DMS 273 (cell line): ENCODE data around the gene SMTN.
"Not testable (repeated sequence)": the region's sequence is repeated elsewhere in the genome, so short reads cannot be mapped to it uniquely, and the experiment has no call there.

ENCODE experiments used
- DNase-seq: peaks from one replicate; lab custom pipeline; 2025; ENCODE audit not compliant: unreplicated experiment; lab: John Stamatoyannopoulos, UW

SMTN gene

DNA sequence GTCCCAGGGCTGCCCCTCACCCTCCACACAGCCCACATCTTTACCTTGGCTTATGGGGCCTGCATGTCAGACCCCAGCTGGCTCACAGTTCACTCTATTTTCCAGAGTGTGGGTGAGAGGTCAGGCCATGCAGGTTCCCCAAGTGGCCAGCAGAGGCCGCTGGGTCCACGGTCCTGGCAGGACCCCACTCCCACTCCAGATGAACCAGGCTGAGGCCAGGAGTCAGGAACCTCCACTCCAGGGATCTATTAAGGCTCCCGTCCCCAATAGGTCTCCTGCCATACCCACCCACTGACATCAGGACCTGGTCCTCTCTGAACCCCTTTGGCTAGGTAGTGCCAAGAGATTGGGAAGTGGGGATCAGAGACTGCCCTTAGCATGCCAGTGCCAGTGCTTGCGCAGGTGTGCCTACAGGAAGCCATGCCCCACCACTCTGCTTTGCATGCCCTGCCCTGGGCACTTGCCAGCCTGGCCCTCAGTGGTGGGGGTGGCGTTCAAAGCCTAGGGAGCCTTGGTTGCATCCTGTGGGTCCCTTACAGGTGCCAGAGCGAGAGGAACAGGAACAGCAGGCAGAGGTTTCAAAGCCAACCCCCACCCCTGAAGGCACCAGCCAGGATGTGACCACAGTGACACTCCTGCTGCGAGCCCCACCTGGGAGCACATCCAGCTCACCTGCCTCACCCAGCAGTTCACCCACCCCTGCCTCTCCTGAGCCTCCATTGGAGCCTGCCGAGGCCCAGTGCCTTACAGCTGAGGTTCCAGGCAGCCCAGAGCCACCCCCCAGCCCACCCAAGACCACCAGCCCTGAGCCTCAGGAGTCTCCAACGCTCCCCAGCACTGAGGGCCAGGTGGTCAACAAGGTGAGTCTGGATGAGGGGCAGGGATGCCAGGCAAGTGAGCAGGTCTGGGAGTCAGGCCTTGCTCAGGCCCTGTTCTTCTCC, 8.3 kb downstream of the SMTN start:
- peak; percentile 73 for DNase-seq

DNA sequence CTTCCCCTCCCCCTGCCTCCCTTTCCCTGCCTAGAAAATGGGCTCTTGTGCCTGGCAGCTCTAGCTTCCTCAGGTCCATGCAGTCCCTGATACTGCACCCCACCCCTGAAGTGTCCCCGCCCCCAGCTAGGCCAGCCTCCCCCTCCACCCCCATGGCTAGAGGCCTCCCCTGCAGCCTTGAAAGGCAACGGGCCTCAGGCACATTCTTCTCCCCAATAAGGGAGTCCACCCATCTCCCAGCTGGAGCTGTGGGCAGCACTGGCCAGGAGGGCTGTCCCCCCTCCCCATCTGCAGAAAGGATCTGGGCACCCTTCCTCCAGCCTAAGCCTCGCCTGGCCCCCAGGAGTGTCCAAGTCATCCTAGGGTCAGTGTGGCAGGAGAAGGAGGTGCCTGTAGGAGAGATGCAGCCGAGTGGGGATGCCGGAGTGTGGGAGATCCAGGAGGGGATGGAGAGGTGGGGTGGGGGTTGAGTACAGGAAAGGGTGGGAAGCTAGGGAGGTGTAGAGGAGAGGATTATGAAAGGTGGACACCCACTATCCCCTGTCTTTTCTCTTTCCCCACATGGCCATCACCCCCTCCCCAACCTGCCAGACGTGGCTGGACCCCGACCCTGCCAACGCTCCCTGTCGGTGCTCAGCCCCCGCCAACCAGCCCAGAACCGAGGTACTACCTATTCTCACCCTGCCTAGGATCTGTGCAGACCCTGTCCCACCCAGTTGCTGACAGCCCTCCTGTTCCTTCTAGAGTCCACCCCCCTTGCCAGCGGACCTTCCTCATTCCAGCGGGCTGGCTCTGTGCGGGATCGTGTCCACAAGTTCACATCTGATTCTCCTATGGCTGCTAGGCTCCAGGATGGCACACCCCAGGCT, 9.3 kb downstream of the SMTN start:
- no peak for DNase-seq

DNA sequence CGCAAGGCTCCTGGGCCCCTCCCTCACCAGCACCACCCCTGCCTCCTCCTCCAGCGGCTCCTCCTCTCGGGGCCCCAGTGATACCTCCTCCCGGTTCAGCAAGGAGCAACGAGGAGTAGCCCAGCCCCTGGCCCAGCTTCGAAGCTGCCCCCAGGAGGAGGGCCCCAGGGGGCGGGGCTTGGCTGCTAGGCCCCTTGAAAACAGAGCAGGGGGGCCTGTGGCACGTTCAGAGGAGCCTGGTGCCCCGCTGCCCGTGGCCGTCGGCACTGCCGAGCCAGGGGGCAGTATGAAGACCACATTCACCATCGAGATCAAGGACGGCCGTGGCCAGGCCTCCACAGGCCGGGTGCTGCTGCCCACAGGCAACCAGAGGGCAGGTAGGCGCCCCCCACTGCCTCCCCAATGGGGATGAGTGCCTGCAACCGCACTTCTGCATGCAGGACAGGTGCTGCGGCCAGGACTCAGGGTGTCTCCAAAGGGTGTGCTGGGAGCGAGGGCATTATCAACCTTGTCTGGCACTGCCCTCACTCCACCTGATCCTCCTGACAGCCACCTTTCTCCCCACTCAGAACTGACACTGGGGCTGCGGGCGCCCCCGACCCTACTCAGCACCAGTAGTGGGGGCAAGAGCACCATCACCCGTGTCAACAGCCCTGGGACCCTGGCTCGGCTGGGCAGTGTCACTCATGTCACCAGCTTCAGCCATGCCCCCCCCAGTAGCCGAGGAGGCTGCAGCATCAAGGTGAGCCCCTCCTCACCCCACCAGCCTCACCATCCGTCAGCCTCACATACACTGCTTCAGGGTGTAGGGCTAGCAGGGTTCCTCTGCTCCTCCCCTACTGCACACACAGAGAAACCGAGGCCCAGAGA, 10.2 kb downstream of the SMTN start:
- DNase-seq: no peak

DNA sequence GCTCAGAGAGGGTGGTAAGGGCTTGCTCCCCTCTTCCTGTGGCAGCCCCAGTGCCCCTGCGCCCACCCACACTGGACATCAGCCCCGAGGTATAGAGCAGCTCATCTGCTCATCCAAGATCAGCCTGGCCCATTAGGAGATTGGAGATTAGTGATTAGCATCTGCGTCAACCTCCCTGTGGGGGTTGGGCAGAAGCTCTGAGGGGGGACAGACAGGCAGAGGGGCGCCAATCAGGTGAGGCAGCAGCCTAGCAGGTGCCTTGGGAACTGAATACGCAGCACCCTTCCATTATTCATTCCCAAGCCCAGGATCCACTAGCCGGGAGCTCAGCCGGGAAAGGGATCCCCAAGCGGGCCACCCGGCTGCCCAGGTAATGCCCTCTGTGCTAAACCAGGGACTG, 11.0 kb downstream of the SMTN start:
- DNase-seq: no peak

DNA sequence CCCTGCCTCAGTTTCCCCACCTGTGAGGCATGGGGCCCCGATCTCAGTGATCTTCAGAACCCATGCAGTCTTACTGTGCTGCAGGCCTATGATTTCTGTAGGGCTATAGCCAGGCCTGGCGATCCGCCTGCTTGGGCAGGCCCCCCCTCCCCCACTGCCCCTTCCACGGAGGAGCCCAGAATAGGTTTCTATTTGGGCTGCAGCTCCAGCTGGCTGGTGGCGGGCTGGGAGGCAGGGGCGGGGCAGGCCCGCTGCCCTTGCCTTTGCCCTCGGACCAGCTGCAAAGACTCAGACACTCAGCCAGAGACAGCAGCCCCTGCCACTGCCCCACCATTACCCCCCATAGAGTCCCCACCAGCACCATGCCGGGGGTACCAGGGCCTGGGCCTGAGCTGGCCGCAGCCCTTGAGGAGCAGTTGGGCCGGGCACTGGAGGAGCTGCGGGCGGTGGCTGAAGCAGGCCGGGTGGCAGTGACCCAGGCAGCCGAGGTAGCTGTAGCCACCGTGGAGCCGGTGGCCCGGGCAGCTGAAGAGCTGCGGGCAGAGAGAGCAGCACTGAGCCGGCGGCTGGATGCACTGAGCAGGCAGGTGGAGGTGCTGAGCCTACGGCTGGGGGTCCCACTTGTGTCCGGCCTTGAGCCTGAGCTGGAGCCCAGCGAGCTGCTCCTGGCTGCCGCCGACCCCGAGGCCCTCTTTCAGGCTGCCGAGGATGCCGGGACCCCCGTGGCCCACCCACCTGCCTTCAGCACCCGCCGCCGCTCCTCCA, 12.2 kb downstream of the SMTN start:
- DNase-seq: peak; percentile 80

DNA sequence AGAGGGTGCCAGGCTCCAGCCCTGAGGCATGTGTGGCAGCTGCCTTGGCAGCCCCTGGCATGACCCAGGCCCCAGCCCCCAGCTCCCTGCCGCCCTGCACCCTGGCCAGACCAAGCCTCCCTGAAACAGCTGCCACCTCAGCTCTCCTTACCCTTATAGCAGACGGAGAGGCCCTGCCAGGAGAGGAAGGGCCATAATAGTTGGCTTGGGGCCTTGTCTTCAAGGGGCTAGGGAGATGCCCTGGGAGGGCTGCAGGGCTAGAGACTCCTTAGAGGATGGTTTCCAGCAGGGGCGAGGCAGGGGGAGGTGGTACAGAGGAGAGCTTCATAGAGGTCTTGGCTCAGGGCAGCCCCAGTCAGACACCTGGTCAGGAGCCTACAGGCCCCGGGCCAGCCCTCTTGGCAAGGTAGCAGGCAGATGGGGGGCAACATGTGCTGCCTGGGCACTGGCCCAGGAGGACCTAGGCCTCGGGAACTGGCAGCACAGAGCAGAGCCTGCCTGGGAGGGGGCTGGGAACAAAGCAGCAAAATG, 13.0 kb downstream of the SMTN start:
- peak; percentile 94 for DNase-seq

DNA sequence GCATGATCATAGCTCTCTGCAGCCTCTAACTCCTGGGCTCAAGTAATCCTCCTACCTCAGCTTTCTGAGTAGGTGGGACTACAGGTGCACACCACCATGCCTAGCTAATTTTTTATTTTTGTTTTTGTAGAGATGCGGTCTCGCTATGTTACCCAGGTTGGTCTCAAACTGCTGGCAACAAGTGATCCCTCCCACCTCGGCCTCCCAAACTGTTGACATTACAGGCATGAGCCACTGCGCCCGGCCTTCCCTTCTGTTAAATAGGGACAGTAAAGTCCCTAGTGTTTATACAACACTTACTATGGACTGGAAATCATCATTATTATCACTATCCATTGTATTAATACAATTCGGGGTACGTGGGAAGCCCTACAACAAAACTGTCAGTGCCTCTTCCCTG, 13.6 kb downstream of the SMTN start:
- no peak for DNase-seq

DNA sequence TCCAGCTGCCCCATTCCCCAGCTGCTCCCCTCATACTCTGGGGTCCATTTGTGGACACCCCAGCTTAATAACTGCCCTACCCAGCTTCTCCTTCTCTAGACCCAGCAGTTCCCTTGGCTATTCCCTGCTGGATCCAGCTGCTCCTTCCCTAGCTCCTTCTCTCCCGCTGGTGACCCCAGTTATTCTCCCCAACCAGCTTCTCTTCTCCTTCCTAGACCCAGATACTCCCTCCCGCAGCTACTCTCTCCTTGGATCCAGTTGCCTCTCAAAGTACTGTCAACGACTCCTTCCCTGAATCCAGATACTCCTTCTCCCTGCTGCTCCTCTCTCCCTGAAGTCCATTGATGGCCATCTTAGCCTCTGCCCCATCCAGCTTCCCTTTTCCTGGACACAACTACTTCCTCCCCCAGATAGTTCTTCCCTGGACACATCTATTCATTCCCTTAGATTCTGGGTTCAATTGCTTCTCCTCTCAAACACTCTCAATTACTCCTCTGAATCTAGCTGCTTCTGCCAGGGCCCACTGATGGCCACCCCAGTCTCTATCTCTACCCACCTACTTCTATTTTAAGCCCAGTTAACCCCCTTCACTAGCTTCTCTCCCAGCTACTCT, 14.6 kb downstream of the SMTN start:
- DNase-seq: no peak

DNA sequence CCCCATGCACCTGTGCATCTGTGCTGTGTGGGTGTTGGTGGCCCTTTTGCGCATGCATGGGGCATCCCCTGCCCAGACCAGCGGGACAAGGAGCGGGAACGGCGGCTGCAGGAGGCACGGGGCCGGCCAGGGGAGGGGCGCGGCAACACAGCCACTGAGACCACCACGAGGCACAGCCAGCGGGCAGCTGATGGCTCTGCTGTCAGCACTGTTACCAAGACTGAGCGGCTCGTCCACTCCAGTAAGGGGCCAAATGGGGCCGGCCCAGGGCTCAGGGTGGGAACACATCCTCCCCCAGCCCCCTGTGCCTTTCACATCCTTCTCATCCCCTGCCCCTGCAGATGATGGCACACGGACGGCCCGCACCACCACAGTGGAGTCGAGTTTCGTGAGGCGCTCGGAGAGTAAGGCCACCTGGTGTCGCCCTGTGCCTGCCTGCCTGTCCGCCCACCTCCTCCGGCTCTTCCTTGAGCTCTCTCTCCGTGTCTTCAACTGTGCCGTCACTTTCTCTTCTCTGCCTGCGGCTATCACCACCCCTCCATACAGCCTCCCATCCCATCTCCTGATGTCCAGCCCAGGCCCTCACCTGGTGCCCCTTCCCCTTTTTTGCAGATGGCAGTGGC, 15.7 kb downstream of the SMTN start:
- no peak for DNase-seq

DNA sequence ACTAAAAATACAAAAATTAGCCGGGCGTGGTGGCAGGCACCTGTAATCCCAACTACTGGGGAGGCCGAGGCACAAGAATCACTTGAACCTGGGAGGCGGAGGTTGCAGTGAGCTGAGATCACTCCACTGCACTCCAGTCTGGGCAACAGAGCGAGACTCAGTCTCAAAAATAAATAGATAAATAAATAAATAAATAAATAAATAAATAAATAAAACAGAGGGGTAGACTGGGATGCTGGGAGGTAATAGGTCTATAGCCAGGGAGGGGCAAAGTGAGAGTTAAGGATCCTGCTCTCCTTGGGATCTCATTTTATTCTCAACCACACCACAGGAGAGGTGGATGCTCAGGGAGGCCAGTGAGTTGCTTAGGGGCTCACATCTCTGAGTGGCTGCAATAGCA, 16.4 kb downstream of the SMTN start:
- not testable (repeated sequence) for DNase-seq

DNA sequence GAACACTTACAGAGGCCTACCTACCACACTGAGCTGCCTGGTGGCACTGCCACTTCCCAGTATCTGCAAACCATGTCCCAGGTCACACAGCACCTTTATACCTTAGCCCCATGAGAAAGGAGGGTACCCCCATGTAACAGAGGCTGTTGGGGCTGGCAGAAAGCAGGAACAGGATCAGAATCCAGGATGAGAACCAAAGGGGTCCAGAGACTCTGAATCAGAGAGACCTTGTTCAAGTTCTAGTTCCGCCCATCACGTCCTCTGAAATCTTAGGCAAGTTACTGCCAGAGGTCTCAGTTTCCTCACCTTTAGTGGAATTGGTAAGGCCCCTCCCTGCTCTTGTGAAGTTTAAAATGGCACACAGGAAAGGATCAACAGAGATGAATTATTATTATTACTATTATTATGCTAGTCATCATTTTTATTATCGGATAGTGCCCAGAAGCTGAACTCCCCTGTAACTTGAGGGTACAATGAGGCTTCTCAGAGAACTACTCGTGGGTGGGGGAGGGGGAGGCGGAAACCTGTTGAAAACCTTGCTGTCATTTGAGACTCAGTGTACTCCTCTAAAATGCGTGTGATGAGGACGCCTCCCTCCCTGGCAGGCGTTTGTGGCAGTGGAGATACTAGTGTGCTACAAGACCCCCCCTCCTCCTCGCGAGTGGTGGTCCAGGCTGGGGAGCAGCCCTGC, 17.0 kb downstream of the SMTN start:
- no peak for DNase-seq

DNA sequence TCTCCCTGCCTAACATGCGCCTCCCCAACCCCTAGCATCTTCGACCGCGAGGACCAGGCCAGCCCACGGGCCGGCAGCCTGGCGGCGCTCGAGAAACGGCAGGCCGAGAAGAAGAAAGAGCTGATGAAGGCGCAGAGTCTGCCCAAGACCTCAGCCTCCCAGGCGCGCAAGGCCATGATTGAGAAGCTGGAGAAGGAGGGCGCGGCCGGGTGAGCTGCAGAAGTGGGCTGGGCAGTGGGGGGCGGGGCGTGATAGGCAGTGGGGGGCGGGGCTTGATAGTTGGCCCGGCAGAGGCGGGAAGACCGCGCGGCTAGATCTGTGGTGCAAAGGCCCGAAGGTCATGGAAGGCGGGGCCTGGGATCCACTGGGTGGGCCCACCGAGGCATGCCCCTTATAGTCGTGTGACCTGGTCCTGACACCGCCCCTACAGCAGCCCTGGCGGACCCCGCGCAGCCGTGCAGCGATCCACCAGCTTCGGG, 17.6 kb downstream of the SMTN start:
- no peak for DNase-seq

DNA sequence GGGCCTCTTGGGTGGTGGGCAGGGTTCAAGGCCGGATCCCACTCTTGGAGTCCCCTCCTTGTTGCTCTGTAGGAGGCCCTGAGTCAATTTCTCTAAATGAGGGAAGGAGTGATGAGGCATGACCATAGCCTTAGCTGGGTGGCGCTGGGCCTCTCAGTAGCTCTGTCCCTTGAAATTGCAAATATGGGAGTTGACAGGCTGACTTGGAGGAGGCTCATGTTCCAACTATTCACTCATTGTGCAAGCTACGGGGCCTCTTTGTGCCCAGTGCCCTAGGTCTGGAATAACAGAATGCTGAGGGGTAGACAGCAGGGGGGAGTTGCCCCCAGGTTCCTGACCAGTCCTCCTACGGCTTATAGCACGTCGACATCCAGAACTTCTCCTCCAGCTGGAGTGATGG, 18.3 kb downstream of the SMTN start:
- DNase-seq: no peak

DNA sequence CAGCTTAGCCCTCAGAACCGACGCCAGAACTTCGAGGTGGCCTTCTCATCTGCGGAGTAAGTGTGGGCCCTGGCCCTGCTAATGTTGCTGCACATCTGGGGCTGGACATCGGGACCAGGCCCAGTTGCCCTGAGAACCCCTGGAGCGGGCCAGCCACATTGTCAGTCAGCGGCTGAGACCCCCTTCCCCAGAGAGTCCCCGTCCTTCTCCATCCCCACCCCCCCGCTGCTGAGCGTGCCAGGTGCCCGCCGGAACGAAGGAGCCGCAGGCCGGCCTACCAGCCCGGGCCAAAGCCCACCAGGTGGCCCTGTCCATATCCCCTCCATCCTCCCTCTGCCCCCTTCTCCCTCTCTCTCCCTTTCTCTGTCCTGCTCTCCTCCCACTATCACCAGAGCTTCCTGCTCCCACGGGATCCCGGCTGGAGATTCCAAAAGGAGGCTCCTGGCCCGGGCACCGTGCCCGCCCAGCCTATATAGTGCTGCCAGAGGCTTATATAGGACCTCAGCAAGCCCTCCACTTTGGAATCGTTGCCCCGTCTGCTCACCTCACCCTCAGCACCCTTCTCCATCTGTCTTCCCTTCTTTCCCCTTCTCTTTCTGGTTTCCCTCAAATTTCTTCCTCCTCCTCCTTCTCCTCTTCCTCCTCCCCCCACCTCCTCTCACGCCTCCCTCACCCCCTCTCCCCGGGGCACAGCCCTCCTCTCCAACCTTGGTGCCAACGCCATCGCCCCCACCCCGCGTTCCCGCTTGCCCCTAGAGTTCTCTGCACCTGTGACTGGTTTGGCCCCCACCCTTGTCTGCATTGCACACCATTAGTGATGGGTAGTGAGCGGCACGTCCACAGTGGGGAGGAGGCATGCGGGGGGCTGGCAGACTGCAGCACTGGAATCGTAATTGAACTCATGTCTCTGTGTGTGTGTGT, 19.0 kb downstream of the SMTN start:
- no peak for DNase-seq

DNA sequence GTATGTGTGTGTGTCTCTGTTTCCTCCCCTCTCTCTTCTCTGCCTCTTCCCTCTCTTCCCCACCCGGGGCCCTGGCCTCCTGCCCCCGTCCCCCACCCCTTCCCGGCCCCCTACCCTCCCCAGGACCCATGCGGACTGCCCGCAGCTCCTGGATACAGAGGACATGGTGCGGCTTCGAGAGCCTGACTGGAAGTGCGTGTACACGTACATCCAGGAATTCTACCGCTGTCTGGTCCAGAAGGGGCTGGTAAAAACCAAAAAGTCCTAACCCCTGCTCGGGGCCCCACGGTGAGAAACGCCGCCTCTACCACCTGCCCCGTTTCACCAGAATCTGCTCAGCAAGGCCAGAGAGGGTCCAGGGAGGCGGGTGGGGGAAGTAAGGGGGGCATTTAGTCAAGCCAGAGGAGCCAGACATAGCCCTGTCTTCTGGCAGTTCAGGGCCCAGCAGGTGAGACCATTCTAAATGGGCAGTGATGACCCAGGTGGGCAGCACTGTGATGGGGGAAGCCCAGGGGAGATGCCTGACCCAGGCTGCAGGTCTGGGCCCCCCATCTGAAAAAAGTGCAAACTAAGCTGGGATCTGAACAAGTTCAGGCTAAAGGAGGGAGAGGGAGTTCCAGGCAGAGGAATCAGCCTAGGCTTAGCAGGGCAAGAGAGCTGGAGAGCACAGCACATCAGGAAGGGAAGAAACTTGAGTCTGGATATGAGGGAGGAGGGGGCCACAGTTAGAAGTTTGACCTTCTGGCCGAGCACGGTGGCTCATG, 19.8 kb downstream of the SMTN start:
- no peak for DNase-seq

DNA sequence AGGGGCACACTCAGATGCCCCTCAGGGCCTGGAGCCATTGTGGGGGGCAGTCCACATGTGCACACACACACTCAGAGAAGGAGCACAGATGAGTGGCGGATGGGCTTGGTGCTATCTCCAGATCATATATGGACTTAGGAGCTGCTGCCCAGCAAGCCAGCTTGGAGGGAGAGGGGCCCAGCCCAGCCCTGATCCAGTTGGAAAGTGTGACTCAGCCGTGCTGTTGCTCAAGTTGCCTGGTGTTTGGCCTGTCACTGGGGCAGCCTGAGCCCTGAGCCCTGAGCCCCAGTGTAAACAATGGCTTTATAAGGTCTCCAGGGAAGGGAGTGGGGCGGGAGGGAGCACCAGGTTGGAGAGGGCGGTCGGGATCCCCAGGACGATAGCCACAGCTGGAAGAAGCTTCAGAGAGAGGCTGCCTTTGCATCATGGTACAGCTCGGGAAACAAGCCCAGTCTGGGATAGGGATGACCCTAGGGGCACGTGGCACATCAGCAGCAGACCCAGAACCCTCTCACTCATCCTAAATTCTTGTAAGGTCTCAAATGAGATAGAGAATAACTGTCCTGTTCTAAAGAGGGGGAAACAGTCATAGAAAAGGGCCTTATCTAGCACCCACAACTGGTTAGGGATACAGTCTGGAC, 21.4 kb downstream of the SMTN start:
- DNase-seq: peak; percentile 28
